Measurements from ENCODE around the gene KIN. TPM values are rescaled to one million over a fixed set of nuclear protein-coding genes. Genes with fewer than 3 reads are reported as not detected.

KIN gene
- total and polyA plus RNA-seq, 2 of the 4 experiments (the other 2 are of a cell fraction): 3.0 to 6.4 TPM

DNA sequence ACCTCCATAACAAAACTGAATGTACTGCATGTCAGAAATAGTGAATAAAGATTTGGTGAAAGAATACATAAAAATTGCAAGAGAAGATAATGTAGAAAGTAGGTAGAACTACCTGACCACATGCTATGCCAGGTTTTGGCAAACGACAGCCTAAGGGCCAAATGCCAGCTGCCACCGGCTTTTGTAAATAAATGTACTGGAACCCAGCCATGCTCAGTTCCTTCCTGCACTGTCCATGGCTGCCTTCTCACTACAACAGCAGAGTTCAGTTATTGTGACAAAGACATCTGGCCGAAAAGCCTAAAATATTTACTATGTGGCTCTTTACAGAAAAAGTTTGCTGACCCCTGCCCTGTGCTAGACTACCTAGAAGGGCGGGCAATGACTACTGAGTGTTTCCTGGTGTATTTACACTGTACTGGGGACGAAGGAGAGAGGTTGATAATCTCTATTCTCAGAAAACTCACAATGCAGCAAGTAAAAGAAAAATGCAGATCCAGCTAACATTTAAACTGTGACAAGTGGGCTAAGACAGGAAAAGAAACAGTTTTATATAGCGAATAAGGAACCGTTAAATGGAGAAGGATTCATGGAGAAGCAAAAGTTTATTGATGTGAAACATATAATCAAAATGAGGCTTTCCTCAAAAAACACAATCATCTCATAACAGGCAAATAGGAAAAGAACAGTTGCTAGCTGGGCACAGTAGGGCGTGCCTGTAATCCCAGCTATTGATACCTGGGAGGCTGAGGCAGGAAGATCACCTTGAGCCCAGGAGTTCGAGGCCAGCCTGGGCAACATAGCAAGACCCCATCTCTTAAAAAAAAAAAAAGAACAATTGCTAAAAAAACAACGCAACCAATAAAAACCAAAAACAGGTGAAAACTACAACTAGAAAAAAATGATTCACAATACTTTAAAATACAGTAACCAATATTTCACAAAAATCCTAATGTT lies 13.7 kb downstream of the KIN start (continued):
- TF ChIP-seq RFX5 (IDR thresholded peaks at IDR 0.05; ENCODE audit: low read depth, low read length) (no peak), CEBPB (IDR thresholded peaks at IDR 0.05; ENCODE audit: low read depth, low read length) (no peak)

DNA sequence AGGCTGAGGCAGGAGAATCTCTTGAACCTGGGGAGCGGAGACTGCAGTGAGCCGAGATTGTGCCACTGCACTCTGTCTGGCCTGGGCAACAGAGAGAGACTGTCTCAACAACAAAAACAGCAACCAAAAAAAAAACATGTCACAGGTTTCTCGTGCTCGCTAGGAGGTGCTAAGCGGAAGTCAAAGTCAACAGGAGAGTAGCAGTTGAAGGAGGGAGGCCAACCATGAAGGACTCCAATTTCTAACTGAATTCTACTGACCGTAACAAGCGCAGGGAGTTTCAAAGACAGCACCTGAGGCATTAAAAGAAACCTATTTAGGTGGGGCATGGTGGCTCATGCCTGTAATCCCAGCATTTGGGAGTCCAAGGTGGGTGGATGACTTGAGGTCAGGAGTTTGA lies 19.4 kb downstream of the KIN start:
- Histone ChIP-seq H4K5ac (ENCODE audit: low read depth, low read length) (no peak overlapping the region), H2BK120ac (ENCODE audit: low read depth, low read length) (no peak overlapping the region), H3K9ac (ENCODE audit: low read depth, low read length) (no peak overlapping the region), H2AFZ (replicated peaks; ENCODE audit: low read length, poor library complexity) (no peak overlapping the region), H2AK5ac (ENCODE audit: low read depth, low read length) (no peak overlapping the region), H3K9me1 (ENCODE audit: insufficient read depth, low read length) (no peaks in the 10 kb centered on the region; the same call in 1 of the 2 replicates), H3K56ac (ENCODE audit: extremely low read depth, insufficient read depth, low read length) (no peak overlapping the region), H3K4ac (ENCODE audit: low read depth, low read length) (no peak overlapping the region), H3K18ac (ENCODE audit: low read depth, low read length) (no peak overlapping the region), H3K36me3 (ENCODE audit: control insufficient read depth, insufficient read depth, low read length) (peaks cover 25% of the 10 kb centered on the region), H3K4me1 (ENCODE audit: control insufficient read depth, insufficient read depth, low read length) (0 out of 2 replicates have a peak, but pooled peaks cover 1% of the 10 kb centered on the region), H3K27me3 (ENCODE audit: control insufficient read depth, insufficient read depth, low read length) (no peaks in the 10 kb centered on the region), H3K14ac (replicated peaks; ENCODE audit: low read depth, low read length) (no peak overlapping the region), H2BK20ac (ENCODE audit: low read depth, low read length) (no peak overlapping the region), H3K27ac (ENCODE audit: insufficient read depth, low read length) (no peak overlapping the region), H3K9me3 (ENCODE audit: control insufficient read depth, insufficient read depth, low read length) (no peaks in the 10 kb centered on the region), H3K4me3 (ENCODE audit: insufficient read depth, low read depth, low read length) (no peak overlapping the region), H3K23ac (ENCODE audit: low read depth, low read length) (no peak overlapping the region), H2AK9ac (replicated peaks; ENCODE audit: low read depth, low read length, poor library complexity) (no peak overlapping the region), H2BK5ac (ENCODE audit: low read depth, low read length, poor library complexity, severe bottlenecking) (no peak overlapping the region), H2BK15ac (ENCODE audit: low read depth, low read length) (no peak overlapping the region), H4K20me1 (ENCODE audit: insufficient read depth, low read length) (peaks cover 7% of the 10 kb centered on the region; the same call in 1 of the 2 replicates), H3K4me2 (ENCODE audit: low read depth, low read length) (no peak overlapping the region), H3K79me1 (ENCODE audit: low read depth in 1 of 2, low read length in 2 of 2) (peaks cover 6 to 12% of the 10 kb centered on the region in 2 experiments; a peak in 3 of 4 replicates), H4K91ac (ENCODE audit: insufficient read depth, low read depth, low read length) (no peak overlapping the region), H4K8ac (ENCODE audit: low read depth in 2 of 2, low read length in 2 of 2) (no peak overlapping the region)
- CTCF ChIA-PET: no interaction called here
- ATAC-seq (ENCODE audit: low read depth): no peak
- in situ Hi-C loops (cut with MboI; ENCODE audit: low sequenced_read_pairs) (no loop called here), dilution Hi-C loops (cut with HindIII; ENCODE audit: low sequenced_read_pairs, unreplicated experiment) (no loop called here), intact Hi-C loops (cut with micrococcal nuclease) (no loop called here)
- BruUV-seq (replicated peaks): no TSS peak
- WGBS, 2 experiments (ENCODE audit: extremely low coverage in 2 of 2, insufficient read length in 1 of 2): no CpG with 5 or more reads among the region's 7 CpGs
- POLR2A ChIA-PET (ENCODE audit: unreplicated experiment): interaction anchor here (0.6 kb wide), 2 partner anchors 8 to 223 kb away, joined by 3 to 5 read pairs; no protein-coding TSS in a partner anchor
- no peak for TF ChIP-seq MAFK (IDR thresholded peaks at IDR 0.05; ENCODE audit: low read depth, low read length)
- no peak for TF ChIP-seq CEBPB (IDR thresholded peaks at IDR 0.05; ENCODE audit: low read depth, low read length)
- TF ChIP-seq RAD21 (IDR thresholded peaks at IDR 0.05; ENCODE audit: low read length): no peak
- TF ChIP-seq USF2 (IDR thresholded peaks at IDR 0.05; ENCODE audit: low read depth, low read length): no peak
- no peak for DNase-seq

Measured in IMR-90 (cell line).